Gastroesophageal sphincter (tissue), 3 donors: ENCODE data around the gene NXPE2.

ENCODE experiments used
- POLR2A ChIP-seq, 2 donors: fragments of 450-650 bp; IDR thresholded peaks; one replicate each; pipeline ENCODE4 v1.6.1; 2017; ENCODE audit warnings: antibody characterized with exemption in 2 of 2, mild to moderate bottlenecking in 2 of 2, moderate library complexity in 1 of 2
- POLR2AphosphoS5 ChIP-seq: sonication (generic); formaldehyde crosslinking; IDR thresholded peaks from one replicate; pipeline ENCODE4 v1.6.1; 2017; ENCODE audit warnings: antibody characterized with exemption
- TF ChIP-seq, protein P1 (sequence below), 4 experiments: fragments of 200-600 bp in 2 of 4; fragments of 450-650 bp in 2 of 4; sonication (generic) in 1 of 4; IDR thresholded peaks; one replicate each; pipeline ENCODE4 v1.5.1; 2017 to 2019; ENCODE audit warnings: antibody characterized with exemption in 4 of 4, mild to moderate bottlenecking in 2 of 4, moderate library complexity in 2 of 4

DNA sequence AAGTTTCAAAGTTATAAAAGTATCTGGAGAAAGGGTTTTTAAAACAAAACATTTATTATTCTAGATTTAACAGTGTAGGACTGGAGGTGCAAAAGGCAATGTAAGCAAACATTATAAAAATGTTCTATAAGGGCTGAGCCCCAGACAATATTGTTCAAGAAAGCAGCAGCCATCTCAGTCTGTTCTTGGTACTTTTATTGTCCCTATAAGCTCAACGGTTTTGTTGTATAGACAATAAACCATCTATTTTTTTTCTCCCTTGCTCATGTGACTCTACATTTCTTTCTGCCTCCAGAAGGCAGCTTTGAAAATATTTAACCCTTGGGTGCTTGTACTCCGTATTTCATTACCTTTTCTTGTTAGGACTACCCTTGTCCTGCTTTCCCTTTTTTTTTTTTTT is 25.2 kb upstream of the NXPE2 start:
- TF ChIP-seq, protein P1, sequence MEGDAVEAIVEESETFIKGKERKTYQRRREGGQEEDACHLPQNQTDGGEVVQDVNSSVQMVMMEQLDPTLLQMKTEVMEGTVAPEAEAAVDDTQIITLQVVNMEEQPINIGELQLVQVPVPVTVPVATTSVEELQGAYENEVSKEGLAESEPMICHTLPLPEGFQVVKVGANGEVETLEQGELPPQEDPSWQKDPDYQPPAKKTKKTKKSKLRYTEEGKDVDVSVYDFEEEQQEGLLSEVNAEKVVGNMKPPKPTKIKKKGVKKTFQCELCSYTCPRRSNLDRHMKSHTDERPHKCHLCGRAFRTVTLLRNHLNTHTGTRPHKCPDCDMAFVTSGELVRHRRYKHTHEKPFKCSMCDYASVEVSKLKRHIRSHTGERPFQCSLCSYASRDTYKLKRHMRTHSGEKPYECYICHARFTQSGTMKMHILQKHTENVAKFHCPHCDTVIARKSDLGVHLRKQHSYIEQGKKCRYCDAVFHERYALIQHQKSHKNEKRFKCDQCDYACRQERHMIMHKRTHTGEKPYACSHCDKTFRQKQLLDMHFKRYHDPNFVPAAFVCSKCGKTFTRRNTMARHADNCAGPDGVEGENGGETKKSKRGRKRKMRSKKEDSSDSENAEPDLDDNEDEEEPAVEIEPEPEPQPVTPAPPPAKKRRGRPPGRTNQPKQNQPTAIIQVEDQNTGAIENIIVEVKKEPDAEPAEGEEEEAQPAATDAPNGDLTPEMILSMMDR (IDR thresholded peaks at IDR 0.05) = no peak
- TF ChIP-seq POLR2A (IDR thresholded peaks at IDR 0.05) (no peak), POLR2AphosphoS5 (no peak)
